Epithelial cell of alveolus of lung (primary cell): ENCODE results near the gene RNF187. TPM values are rescaled to one million over a fixed set of nuclear protein-coding genes. Genes with fewer than 3 reads are reported as not detected.

Source experiments
- total RNA-seq: library from RNA; depleted of rRNA; stranded (reverse); fragments of >200 nt; gene quantifications from 2 replicates; pipeline ENCODE4 v1.2.1, GENCODE V29; 2015

Gene RNF187
- total RNA-seq: 75.4 and 78.8 TPM in 2 replicates

DNA sequence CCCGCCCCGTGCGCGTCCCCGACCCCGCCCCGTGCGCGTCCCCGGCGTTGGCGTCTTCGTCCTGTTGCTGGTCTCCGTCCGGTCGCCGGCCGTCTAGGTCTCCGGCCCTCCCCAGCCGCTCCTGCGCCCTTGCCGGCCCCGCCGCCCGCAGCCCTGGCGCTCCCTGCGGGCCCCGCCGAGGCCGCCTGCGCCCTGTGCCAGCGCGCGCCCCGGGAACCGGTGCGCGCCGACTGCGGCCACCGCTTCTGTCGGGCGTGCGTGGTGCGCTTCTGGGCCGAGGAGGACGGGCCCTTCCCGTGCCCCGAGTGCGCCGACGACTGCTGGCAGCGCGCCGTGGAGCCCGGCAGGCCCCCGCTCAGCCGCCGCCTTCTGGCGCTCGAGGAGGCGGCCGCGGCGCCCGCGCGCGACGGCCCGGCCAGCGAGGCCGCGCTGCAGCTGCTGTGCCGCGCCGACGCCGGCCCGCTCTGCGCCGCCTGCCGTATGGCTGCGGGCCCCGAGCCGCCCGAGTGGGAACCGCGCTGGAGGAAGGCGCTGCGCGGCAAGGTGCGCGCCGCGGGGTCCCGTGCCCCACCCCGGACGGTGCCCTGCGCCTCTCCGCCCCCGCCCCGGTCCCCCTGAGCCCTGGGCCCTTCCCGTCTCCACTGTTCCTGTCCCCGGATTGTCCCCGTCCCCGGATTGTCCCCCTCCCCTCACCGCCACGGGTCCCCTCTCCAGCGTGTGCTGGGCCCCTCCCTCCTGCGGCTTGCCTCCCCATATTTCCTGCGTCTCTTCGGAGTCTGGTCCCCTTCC lies at the start of gene RNF187:
Gene RNF187 (plus strand): TSS at position 47 of the 789 bp plus-strand sequence.

Other genes with a start within 250 kb of the RNF187 start
- gene TRIM11, start 80.5 kb upstream of the RNF187 start, total RNA-seq: 27.2 and 28.4 TPM in 2 replicates
- 0.39 and 1.6 TPM in 2 replicates for gene TRIM17, start 70.5 kb upstream of the RNF187 start, total RNA-seq
- 2.7 and 10.1 TPM in 2 replicates for gene RHOU, start 248.1 kb downstream of the RNF187 start, total RNA-seq